Measurements from ENCODE around the gene GPC6. TPM values are rescaled to one million over a fixed set of nuclear protein-coding genes. Genes with fewer than 3 reads are reported as not detected.

Gene GPC6
- total and polyA plus RNA-seq, 2 donors (not counting 3 experiments of a cell fraction or from before 2014, with no cell fraction given), result 0.01 TPM; not detected in 1

- intact Hi-C loops (cut with micrococcal nuclease), result no loop called here
- Histone ChIP-seq H3K4me3 (replicated peaks in 1 of 3; ENCODE audit: insufficient read depth in 1 of 3, low read depth in 1 of 3, low read length in 3 of 3) (no peak overlapping the region), H4K20me1 (replicated peaks; ENCODE audit: control insufficient read depth, extremely low read depth, insufficient read depth, low read length) (no peaks in the 10 kb centered on the region), H3K9me1 (replicated peaks; ENCODE audit: control insufficient read depth, extremely low read depth, insufficient read depth, low read length) (no peaks in the 10 kb centered on the region), H3K9me3 (replicated peaks; ENCODE audit: control insufficient read depth, insufficient read depth, low read length) (no peaks in the 10 kb centered on the region), H3K36me3 (ENCODE audit: control insufficient read depth in 2 of 2, extremely low read depth in 1 of 2, insufficient read depth in 2 of 2, low read length in 2 of 2) (no peaks in the 10 kb centered on the region), H3K27ac (ENCODE audit: insufficient read depth, low read depth, low read length) (no peak overlapping the region), H3K4me2 (ENCODE audit: insufficient read depth, low read length) (no peak overlapping the region), H2AFZ (ENCODE audit: low read depth, low read length) (no peak overlapping the region), H3K9ac (replicated peaks; ENCODE audit: extremely low read depth, insufficient read depth, low read length) (no peak overlapping the region), H3K27me3 (ENCODE audit: control insufficient read depth in 2 of 2, insufficient read depth in 2 of 2, low read length in 2 of 2) (no peaks in the 10 kb centered on the region), H3K79me2 (ENCODE audit: control insufficient read depth, insufficient read depth, low read length) (no peaks in the 10 kb centered on the region), H3K4me1 (ENCODE audit: control insufficient read depth, extremely low read depth, insufficient read depth, low read length) (no peaks in the 10 kb centered on the region)
- BruUV-seq (replicated peaks), result no TSS peak
- ChIA-PET CTCF (no interaction called here), POLR2A (no interaction called here)
- DNase-seq (ENCODE audit: low read depth, low spot score) (no peak), FAIRE-seq (no peak)
- TF ChIP-seq MAX (IDR thresholded peaks at IDR 0.05; ENCODE audit: insufficient read depth, insufficient read length) (no peak), FOS (IDR thresholded peaks at IDR 0.05; ENCODE audit: borderline replicate concordance, insufficient read depth, low read length) (no peak), POLR2A (IDR thresholded peaks at IDR 0.05; ENCODE audit: low read depth, low read length) (no peak), EZH2 (IDR thresholded peaks at IDR 0.05; ENCODE audit: borderline replicate concordance, low read depth, low read length, severe bottlenecking) (no peak), MYC (IDR thresholded peaks at IDR 0.05; ENCODE audit: low read depth, low read length) (no peak), GATA2 (IDR thresholded peaks at IDR 0.05; ENCODE audit: insufficient read depth, insufficient read length, low read depth, low read length) (no peak), POLR2AphosphoS5 (IDR thresholded peaks at IDR 0.05; ENCODE audit: insufficient read depth, low read depth, low read length) (no peak), JUN (IDR thresholded peaks at IDR 0.05; ENCODE audit: borderline replicate concordance, insufficient read depth, insufficient read length, low read depth) (no peak)
- TF ChIP-seq, protein P1, sequence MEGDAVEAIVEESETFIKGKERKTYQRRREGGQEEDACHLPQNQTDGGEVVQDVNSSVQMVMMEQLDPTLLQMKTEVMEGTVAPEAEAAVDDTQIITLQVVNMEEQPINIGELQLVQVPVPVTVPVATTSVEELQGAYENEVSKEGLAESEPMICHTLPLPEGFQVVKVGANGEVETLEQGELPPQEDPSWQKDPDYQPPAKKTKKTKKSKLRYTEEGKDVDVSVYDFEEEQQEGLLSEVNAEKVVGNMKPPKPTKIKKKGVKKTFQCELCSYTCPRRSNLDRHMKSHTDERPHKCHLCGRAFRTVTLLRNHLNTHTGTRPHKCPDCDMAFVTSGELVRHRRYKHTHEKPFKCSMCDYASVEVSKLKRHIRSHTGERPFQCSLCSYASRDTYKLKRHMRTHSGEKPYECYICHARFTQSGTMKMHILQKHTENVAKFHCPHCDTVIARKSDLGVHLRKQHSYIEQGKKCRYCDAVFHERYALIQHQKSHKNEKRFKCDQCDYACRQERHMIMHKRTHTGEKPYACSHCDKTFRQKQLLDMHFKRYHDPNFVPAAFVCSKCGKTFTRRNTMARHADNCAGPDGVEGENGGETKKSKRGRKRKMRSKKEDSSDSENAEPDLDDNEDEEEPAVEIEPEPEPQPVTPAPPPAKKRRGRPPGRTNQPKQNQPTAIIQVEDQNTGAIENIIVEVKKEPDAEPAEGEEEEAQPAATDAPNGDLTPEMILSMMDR (IDR thresholded peaks at IDR 0.05; ENCODE audit: extremely low read depth in 1 of 2, insufficient read depth in 1 of 2, low read depth in 1 of 2, low read length in 2 of 2), result no peak
- dilution Hi-C loops (cut with MboI; ENCODE audit: extremely low pct_ligation_motif_present, low sequenced_read_pairs), result no loop called here
These were observed 748.6 kb downstream of the GPC6 start for GRCh38 chr13:93975242-93975641.

All from endothelial cell of umbilical vein (primary cell).